SJCRH30 (cell line): Measurements from ENCODE around the gene C1S. TPM values are rescaled to one million over a fixed set of nuclear protein-coding genes. Genes with fewer than 3 reads are reported as not detected.
A peak's percentile ranks its signal among the peaks of the same experiment; 100 is the strongest.
"Not testable (repeated sequence)": the region's sequence is repeated elsewhere in the genome, so short reads cannot be mapped to it uniquely, and the experiment has no call there.

Experiments used
- DNase-seq, 2 experiments: peaks; one replicate each; pipeline ENCODE4 v3.0.0-alpha.2; 2015 to 2020
- H3K27ac ChIP-seq: fragments of 250-450 bp; sonication (Bioruptor Pico); 2 replicates; pipeline ENCODE4 v1.5.1; 2020; ENCODE audit warnings: mild to moderate bottlenecking, moderate library complexity
- H3K27me3 ChIP-seq: fragments of 250-450 bp; sonication (Bioruptor Pico); 2 replicates; pipeline ENCODE4 v1.5.1; 2020; ENCODE audit warnings: mild to moderate bottlenecking, moderate library complexity
- H3K36me3 ChIP-seq: fragments of 250-450 bp; sonication (Bioruptor Pico); 2 replicates; pipeline ENCODE4 v1.5.1; 2020; ENCODE audit warnings: mild to moderate bottlenecking, moderate library complexity
- H3K4me1 ChIP-seq: fragments of 250-450 bp; sonication (Bioruptor Pico); 2 replicates; pipeline ENCODE4 v1.5.1; 2020; ENCODE audit warnings: mild to moderate bottlenecking, moderate library complexity
- H3K4me3 ChIP-seq: fragments of 250-450 bp; sonication (Bioruptor Pico); 2 replicates; pipeline ENCODE4 v1.5.1; 2020; ENCODE audit warnings: mild to moderate bottlenecking, moderate library complexity
- H3K9me3 ChIP-seq: fragments of 250-450 bp; sonication (Bioruptor Pico); replicated peaks from 2 replicates; pipeline ENCODE4 v1.5.1; 2020; ENCODE audit warnings: mild to moderate bottlenecking, moderate library complexity
- total RNA-seq: library from RNA; depleted of rRNA; stranded (reverse); fragments of >200 nt; shearing (Covaris generic); gene quantifications from 2 replicates; pipeline ENCODE4 v1.2.3, GENCODE V29; 2014

C1S gene
- total RNA-seq, 1 experiment from 2014 or later = 0.61 TPM

DNA sequence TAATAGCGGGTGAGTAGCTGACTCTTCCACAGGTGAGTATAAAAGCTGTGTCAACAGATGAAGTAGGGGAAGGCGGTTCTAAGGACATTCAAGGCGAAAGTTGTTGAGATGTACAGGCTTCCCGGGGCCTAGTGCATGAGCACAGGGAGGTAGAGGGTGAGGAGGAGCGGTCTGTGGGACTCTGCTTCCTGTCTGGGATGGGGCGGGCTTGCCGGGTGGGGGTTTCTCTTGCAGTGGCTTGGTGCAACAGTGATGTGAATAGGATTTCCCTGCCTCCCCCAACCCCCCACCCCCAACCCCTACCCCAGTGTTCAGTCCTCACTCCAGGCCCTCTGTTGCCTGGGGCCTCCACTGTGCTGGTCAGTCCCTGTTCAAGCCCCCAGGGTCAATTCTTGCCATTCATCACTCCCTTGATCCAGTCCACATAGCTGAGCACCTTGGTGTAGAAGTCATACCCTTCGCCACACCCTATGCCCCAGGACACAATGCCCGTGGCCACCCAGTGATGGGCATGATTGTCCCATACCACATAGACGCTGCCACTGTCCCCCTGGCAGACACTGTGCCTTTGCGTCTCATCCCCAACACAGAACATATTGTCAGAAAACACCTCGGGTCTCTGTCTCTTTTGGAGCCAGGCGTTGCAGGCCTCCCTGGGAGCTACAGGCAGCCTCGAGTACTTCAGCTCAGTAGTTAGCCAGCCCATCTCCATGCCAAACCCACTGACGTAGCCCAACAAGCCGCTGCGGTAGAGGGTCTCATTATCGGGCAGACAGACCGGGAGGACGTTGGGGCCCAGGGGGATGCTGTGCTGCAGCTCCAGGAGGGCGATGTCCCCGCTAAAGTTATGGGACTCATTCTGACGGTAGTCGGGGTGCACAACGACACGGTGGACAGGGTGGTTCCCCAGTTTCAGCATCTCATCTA, 35.8 kb downstream of the C1S start:
- no peaks in the 10 kb centered on the region for H3K9me3 ChIP-seq
- no peaks in the 10 kb centered on the region for H3K36me3 ChIP-seq
- H3K4me3 ChIP-seq = no peak overlapping the region; the same call in 1 of the 2 replicates
- peaks cover 5% of the 10 kb centered on the region; the same call in 1 of the 2 replicates for H3K4me1 ChIP-seq
- H3K27me3 ChIP-seq = peaks cover 2% of the 10 kb centered on the region
- no peak overlapping the region for H3K27ac ChIP-seq
- DNase-seq = no peak

DNA sequence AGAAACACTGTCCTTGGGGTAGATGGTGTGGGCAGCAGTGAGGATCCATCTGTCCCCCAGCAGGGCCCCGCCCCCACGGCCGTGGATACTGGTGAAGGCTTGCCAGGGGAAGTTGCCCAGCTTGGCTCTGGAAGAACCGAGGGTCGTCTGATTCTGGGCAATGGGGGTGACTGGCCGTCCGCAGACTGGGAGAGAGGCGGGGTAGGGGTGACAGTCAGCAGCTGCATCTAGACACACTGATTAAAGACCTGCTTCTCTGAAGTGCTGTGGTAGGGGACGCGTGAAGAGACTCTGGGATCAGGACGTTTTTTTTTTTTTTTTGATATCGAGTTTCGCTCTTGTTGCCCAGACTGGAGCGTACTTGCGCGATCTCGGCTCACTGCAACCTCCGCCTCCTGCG, 36.5 kb downstream of the C1S start:
- no peaks in the 10 kb centered on the region for H3K9me3 ChIP-seq
- peak overlapping the region; percentile 37 for H3K4me3 ChIP-seq
- H3K36me3 ChIP-seq = no peaks in the 10 kb centered on the region
- H3K4me1 ChIP-seq = peaks cover 5% of the 10 kb centered on the region; the same call in 1 of the 2 replicates
- peaks cover 2% of the 10 kb centered on the region for H3K27me3 ChIP-seq
- peak; percentile 30 to 57 for DNase-seq
- no peak overlapping the region for H3K27ac ChIP-seq

DNA sequence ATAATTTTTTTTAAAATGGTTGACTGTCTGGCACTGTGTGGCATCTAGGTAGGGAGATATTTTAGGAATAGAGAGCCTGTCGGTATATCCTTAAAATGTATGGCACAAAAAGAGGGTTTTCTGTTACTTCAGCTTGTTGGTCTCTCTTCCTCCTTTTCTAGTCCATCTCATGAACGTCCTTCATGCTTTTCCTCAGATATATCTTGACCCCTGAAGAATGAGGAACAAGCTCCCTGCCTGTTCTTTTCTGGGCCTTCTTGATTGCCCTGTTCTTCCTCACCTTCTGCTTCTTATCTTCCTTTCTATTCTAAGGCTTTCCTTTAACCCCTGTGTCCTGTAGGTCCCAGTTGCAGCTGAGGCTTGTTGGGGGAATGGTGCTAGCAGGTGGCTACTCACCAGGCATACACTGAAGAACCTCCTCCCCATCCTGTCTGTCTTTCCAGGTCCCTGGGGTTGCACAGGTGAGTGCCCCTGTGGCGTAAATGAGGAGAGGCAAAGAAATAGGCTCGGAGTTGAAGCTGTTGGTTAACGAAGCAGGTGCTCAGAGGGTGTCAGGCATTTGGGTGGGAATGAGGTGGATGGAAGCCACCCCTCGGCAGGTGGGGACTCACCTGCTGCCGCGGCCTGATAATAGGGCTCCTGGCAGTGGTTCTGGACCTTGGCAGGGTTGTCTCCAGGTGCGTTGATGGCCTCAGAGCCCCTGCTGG, 38.9 kb downstream of the C1S start:
- Histone ChIP-seq H3K36me3 (no peaks in the 10 kb centered on the region), H3K4me3 (no peak overlapping the region), H3K9me3 (no peaks in the 10 kb centered on the region), H3K4me1 (peaks cover 5% of the 10 kb centered on the region; the same call in 1 of the 2 replicates), H3K27ac (no peak overlapping the region), H3K27me3 (peaks cover 2% of the 10 kb centered on the region)
- no peak for DNase-seq

DNA sequence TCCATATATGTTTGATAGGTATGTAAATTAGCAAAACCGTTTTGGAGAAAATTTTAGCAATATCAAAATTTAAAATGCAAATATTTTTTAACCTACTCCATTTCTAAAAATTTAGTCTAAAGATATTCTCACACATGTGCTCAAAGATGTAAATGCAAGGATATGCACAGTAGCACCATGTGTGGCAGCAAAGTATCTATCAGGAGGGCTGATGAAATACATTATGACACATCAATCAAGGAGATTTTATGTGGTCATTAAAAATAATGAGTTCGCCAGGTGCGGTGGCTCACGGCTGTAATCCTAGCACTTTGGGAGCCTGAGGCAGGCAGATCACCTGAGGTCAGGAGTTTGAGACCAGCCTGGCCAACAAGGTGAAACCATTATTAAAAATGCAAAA, 39.7 kb downstream of the C1S start:
- Histone ChIP-seq H3K27me3 (peaks cover 2% of the 10 kb centered on the region; the same call in 1 of the 2 replicates), H3K9me3 (no peaks in the 10 kb centered on the region), H3K27ac (no peak overlapping the region), H3K4me3 (no peak overlapping the region), H3K4me1 (peaks cover 5% of the 10 kb centered on the region; the same call in 1 of the 2 replicates), H3K36me3 (no peaks in the 10 kb centered on the region)
- DNase-seq = no peak

DNA sequence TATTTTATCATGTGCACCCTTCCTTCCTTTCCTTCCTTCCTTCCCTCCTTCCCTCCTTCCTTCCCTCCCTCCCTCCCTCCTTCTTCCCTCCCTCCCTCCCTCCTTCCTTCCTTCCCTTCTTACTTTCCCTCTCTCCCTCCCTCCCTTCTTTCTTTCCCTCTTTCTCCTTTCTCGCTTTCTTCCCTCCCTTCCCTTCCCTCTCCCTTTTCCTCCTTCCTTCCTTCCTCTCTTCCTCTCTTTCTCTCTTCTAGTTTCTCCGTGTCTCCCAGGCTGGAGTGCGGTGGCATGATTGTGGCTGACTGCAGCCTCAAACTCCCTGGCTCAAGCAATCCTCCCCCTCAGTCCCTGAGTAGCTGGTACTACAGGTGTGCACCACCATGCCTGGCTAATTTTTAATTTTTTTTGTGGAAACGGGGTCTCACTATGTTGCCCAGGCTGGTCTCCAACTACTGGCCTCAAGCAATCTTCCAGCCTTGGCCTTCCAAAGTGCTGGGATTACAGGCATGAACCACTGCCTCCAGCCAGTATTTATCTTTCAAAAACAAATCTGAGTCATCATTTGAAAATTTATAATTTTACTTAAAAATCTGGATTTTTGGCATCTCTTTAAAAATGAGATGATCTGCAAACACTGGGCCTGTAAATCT, 40.7 kb downstream of the C1S start:
- no peak overlapping the region for H3K27ac ChIP-seq
- H3K27me3 ChIP-seq = peaks cover 2% of the 10 kb centered on the region; the same call in 1 of the 2 replicates
- H3K4me1 ChIP-seq = peaks cover 5% of the 10 kb centered on the region; the same call in 1 of the 2 replicates
- H3K36me3 ChIP-seq = no peaks in the 10 kb centered on the region
- no peaks in the 10 kb centered on the region for H3K9me3 ChIP-seq
- no peak for DNase-seq
- H3K4me3 ChIP-seq = no peak overlapping the region

DNA sequence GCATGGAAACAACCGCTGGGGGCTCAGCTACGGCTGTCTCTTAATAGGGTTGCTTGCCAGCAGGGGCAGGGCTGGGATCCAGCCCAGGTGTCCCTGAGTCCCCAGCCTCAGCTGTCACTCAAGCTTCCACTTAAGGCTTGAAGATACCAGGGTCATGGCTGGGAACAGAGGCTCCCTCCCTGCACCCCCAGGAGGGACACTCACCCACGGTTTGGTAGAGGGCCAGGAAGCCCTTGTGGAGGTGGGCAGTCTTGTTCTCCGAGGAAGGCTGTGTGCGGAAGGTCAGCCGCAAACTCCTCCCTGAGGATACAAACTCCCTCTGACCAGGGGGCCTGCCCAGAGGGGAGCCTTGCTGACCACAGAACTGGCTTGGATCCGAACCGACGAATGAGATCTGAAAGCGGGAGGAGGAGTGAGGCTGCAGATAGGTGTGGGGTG, 41.2 kb downstream of the C1S start:
- H3K27me3 ChIP-seq = peaks cover 2% of the 10 kb centered on the region; the same call in 1 of the 2 replicates
- no peaks in the 10 kb centered on the region for H3K36me3 ChIP-seq
- H3K4me3 ChIP-seq = no peak overlapping the region
- no peaks in the 10 kb centered on the region for H3K9me3 ChIP-seq
- H3K4me1 ChIP-seq = peaks cover 5% of the 10 kb centered on the region; the same call in 1 of the 2 replicates
- H3K27ac ChIP-seq = no peak overlapping the region
- no peak for DNase-seq

DNA sequence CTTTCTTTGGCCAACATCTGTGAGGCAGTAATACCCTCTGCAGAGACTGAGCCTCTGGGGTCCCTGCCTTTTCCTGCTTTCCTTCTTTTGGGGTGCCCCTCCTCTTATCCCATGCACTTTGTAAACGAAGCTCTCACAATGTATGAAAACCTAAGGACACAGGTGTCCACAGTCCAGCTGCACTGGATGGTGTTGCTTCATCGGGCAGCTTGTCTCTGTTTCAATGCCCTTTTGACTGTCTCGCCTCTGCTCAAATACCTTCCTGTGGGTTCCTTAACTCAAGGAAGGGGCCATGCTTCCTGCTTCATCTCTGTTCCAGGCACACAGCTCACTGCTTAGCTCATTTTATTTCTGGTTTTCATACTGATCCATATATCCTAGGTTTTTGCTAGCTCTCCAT, 42.1 kb downstream of the C1S start:
- no peaks in the 10 kb centered on the region for H3K36me3 ChIP-seq
- H3K9me3 ChIP-seq = no peaks in the 10 kb centered on the region
- DNase-seq = no peak
- H3K27me3 ChIP-seq = no peaks in the 10 kb centered on the region
- H3K4me1 ChIP-seq = peaks cover 2% of the 10 kb centered on the region; the same call in 1 of the 2 replicates
- no peak overlapping the region for H3K4me3 ChIP-seq
- H3K27ac ChIP-seq = no peak overlapping the region

DNA sequence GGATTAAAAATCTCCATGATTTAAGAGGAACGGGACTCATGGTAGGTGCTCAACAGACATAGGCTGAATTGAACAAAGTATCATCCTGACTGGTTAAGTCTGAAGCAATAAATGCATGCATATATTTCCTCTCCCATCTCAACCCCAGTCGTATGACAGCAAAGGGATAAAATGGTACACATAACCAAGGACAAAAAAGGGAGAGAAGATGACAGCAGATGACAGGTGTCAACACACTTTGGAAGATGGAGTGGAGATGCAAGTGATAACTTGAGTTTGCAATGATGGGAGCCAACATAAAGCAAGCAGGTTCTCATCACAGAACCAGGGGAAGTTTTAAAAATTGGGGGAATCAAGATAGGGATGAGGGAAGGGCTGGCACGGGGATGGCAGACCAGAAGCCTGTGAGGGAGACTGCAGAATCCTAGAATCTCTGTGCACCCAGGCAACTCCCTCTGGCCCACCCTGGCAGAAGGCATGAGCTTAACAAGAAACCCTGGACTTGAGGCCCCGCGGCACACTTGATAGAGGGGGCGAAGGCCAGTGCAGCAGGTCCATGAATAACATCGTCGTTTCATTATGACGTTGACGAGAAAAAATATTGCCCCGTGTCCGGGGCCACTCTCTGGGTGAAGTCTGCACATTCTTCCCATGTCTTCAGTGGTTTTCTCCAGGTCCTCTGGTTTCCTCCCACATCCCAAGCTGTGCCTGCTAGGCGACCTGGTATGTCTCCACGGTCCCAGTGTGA, 43.5 kb downstream of the C1S start:
- DNase-seq = no peak
- no peaks in the 10 kb centered on the region for H3K27me3 ChIP-seq
- no peak overlapping the region for H3K4me3 ChIP-seq
- H3K27ac ChIP-seq = no peak overlapping the region
- no peaks in the 10 kb centered on the region for H3K4me1 ChIP-seq
- no peaks in the 10 kb centered on the region for H3K9me3 ChIP-seq
- no peaks in the 10 kb centered on the region for H3K36me3 ChIP-seq

DNA sequence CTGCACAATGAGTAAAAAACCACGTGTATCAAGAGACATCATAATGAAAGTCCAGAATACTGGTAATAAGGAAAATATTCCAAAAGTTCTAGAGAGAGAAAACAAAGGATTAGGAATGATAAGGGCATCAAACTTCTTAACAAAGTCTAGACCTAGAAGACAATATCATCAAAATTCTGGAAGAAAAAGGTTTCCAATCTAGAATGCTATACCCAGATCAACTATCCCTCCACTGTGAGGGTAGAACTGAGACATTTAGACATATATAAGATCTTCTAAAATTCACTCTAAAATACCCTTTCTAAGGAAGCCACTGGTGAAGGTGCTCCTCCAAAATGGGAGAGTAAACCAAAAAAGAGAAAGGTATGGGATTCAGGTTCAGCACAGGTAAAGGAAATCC, 45.6 kb downstream of the C1S start:
- H3K27me3 ChIP-seq = no peaks in the 10 kb centered on the region
- H3K36me3 ChIP-seq = no peaks in the 10 kb centered on the region
- no peak overlapping the region for H3K4me3 ChIP-seq
- H3K9me3 ChIP-seq = no peaks in the 10 kb centered on the region
- H3K27ac ChIP-seq = no peak overlapping the region
- no peak for DNase-seq
- H3K4me1 ChIP-seq = no peaks in the 10 kb centered on the region

DNA sequence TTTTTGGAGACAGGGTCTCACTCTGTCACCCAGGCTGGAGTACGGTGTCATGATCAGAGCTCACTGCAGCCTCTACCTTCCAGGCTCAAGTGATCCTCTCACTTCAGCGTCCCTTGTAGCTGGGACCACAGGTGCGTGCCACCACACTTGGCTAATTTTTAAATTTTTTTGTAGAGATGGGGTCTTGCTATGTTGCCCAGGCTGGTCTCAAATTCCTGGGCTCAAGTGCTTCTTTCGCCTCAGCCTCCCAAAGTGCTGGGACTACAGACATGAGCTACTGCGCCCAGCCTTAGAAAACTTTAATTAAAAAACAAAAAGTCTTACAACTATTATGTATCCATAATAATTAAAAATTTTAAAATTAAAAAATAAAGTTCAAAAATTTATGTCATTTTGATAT, 46.7 kb downstream of the C1S start:
- H3K4me3 ChIP-seq, DNase-seq, H3K4me1 ChIP-seq, H3K36me3 ChIP-seq, H3K27me3 ChIP-seq, H3K9me3 ChIP-seq, H3K27ac ChIP-seq: not testable (repeated sequence)

DNA sequence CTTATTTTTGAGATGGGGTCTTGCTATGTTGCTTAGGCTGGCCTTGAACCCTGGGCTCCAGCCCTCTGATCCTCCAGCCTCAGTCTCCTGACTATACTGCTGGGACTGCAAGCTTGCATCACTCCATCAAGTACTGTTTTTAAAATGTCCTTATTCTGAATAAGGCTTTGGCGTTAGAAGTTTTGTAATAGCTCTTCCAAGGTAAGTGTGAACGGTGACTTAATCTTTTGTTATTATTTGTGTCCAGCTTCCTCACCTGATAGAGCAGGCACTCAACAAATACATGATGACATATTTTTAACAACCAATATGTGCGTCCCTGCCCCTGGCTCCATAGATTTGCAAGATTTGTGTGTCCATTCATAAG, 47.1 kb downstream of the C1S start:
- DNase-seq = no peak
- H3K4me1 ChIP-seq = no peaks in the 10 kb centered on the region
- peak overlapping the region; percentile 54; the same call in 1 of the 2 replicates for H3K27ac ChIP-seq
- no peaks in the 10 kb centered on the region for H3K27me3 ChIP-seq
- H3K9me3 ChIP-seq = no peaks in the 10 kb centered on the region
- peak overlapping the region; percentile 67 for H3K4me3 ChIP-seq
- no peaks in the 10 kb centered on the region for H3K36me3 ChIP-seq

DNA sequence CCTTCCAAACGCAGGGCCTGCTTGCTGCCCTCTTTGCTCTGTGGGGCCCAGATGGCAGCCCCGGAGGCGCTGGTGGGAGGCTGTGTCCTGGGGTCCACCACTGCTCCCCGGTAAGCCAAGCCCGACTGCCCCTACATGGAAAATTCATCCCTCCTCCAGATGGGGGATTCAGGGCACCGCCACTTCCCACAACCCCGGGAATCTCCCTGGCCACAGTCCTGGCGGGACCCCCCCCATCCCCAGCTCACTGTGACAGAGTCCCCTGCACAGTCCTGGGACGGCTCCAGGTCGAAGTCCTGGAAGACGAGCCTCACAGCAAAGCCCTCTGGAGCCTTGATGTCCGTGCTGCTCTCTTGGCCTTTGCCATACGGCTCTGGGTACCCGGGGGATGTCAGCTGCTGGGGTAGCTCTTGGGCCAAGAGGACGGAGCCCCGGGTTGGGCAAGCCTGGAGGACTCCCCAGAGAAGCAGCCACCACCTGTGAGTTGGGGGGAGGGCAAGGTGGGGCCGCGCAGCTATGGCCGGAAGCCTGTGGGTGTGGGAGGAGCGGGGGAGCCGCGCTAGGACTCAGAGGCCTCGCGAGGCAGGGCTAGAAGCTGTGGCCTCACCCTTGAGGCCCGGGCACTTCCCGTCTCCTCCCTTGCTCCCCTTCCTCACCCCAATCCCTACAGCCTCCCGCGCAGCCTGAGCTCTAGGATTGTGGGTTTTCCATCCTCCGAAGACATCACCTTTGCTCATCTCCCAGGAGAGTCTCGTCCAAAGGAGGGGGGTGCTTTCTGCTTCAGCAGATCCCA, 47.7 kb downstream of the C1S start:
- no peaks in the 10 kb centered on the region for H3K36me3 ChIP-seq
- no peaks in the 10 kb centered on the region for H3K9me3 ChIP-seq
- H3K27me3 ChIP-seq = no peaks in the 10 kb centered on the region
- H3K4me3 ChIP-seq = peak overlapping the region; percentile 67
- DNase-seq = peak; percentile 81 to 88
- peak overlapping the region; percentile 54 for H3K27ac ChIP-seq
- H3K4me1 ChIP-seq = no peaks in the 10 kb centered on the region

DNA sequence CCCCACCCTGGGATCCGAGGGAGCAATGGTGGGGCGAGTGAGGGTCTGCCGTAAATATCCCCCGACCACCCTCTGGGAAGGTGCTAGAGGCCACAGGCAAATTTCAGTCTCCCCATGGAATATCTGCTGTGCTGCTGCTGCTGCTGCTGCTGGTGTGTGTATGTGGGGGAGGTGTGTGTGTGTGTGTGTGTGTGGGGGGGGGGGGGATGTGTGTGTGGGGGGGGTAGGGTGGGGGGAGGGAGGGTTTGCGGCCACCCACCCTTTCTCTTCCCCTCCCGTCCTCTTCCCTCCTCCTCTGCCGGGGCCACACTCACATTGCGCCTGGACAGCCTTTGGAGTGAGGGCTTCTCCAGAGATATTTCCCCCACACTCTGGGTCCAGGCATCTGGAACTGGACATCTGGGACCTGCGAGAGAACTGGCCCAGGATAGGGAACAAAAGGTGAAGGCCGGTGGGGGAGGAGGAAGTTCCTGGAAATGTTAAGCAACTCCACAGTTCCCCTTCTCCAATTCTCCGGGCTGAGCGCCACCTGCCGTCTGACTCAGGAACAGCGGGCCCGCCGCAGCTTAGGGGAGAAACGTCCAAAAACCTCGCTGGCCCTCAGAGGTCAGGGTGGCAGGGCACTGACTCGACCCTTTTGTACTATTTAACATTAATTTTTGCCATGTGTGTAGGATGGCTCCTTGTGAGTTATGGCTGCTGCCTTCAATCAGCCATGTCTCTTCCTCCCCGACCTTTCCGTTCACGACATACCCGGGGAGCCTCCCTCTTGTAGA, 48.5 kb downstream of the C1S start, which contains the start of gene C1RL:
Gene C1RL (minus strand): TSS at position 419 of the 776 bp plus-strand sequence. CDS start 34 bp downstream, at position 385.
- no peaks in the 10 kb centered on the region for H3K36me3 ChIP-seq
- H3K9me3 ChIP-seq = no peaks in the 10 kb centered on the region
- H3K27ac ChIP-seq = peak within 1 kb of the TSS; percentile 54
- peak; percentile 78 to 87 for DNase-seq
- peak within 1 kb of the TSS; percentile 67 for H3K4me3 ChIP-seq
- H3K4me1 ChIP-seq = no peaks in the 10 kb centered on the region
- H3K27me3 ChIP-seq = no peaks in the 10 kb centered on the region
